Measurements from ENCODE around the gene LALBA.
"Not testable (repeated sequence)": the region's sequence is repeated elsewhere in the genome, so short reads cannot be mapped to it uniquely, and the experiment has no call there.

LALBA gene

GRCh38 chr12:48569946-48570345 is at the start of gene LALBA:
Gene LALBA (minus strand): TSS chr12:48570046. CDS start chr12:48570020, 26 bp downstream.
- DNase-seq, result no peak

DNA sequence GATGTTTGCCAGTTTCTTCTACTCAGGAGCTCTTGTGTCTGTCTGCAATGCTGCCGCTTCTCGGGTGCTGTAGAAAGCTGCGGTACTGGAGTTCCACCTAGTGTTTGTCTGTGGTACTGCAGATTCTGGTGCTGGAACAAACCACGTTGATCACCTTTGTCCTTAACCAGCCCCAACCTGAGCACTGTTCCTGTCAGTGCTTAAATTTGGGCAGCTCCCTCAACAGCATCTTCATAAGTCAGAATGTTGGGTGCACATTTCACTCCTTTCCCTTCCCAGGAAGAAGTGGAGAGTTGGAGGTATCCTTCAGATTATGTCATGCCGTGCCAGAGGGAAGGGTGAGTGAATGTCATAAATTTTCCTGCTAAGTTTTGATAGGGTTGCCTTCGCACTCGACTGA is 48.7 kb upstream of the LALBA start:
- DNase-seq, result peak; percentile 53

DNA sequence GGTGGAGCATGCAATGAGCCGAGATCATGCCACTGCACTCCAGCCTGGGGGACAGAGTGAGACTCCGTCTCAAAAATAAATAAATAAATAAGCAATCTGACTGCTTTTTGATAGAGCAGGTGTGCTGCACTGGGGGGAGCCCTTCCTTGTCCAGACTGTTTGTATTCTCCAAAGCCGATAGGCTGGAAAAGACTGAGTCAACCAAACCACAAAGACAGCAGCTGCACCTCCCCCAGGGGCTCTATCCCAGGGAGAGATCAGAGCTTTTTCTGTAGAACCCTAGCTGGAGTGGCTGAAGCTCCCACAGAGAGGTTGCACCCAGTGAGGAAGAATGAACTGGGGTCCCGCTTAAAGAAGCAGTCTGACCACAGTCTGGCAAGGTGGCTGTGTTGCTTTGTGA is 45.8 kb upstream of the LALBA start:
- no peak for DNase-seq

DNA sequence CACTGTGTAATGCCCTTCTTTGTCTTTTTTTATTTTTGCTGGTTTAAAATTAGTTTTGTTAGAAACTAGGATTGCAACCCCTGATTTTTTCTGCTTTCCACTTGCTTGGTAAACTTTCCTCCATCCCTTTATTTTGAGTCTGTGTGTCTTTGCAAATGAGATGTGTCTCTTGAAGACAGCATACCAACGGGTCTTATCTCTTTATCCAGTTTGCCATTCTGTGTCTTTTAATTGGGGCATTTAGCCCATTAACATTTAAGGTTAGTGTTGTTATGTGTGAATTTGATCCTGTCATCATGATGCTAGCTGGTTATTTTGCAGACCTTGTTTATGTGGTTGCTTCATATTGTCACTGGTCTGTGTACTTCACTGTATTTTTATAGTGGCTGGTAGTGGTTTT is 43.5 kb upstream of the LALBA start:
- no peak for DNase-seq

DNA sequence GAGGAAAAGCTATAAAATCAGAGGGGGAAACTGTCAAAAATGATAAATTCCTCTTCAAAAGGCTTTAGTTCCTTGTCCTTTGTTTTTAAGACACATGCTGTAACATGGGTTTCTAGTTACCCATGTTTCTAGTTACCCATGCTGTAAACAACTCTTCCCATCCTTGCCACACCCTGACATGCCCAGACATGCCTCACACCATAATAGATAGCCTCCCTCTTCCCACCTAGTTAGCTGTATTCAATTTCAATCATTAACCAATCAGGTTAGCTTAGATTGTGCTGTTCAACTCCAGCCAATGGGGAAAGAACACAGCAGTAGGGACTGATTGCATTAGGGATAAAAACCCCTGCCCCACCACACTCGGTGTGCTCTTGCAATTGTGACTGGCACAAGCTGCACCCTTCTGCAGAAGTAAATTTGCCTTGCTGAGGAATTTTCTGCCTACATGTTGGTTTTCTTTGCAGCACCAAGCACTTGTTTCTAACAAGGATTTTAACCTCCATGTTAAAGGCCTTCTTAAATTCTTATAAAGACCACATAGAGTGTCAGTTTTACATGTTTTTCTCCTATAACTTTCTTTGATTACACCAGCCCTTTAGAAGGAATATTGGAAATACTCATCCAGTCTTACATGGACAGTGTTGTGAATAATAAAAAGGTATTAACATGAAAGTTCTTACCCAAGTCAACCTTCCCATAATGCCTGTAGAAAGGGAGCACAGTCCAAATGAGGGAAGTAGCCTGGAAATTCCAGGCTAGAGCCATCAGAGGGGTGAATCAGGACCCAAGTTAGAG is 32.5 kb upstream of the LALBA start:
- no peak for DNase-seq

GRCh38 chr12:48601013-48601756 is 31.3 kb upstream of the LALBA start:
- no peak for DNase-seq

DNA sequence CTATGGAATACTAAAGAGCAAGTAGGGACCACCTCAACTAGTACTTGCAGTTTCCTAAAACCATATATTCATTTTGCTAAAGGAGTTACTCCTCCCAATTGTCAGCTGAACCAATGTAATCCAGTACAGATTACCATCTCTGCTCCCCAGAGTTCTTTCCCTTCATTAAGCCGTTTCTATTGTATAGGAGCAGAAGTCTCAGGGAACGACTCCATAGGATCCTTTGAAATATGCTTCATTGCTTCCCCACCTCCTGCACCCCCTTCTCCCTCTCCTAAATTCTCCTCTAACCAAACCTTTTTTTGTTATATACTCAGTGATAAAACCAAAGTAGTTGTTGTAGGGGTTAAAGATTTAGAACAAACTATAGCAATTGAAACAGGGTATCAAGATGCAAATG is 30.7 kb upstream of the LALBA start:
- no peak for DNase-seq

DNA sequence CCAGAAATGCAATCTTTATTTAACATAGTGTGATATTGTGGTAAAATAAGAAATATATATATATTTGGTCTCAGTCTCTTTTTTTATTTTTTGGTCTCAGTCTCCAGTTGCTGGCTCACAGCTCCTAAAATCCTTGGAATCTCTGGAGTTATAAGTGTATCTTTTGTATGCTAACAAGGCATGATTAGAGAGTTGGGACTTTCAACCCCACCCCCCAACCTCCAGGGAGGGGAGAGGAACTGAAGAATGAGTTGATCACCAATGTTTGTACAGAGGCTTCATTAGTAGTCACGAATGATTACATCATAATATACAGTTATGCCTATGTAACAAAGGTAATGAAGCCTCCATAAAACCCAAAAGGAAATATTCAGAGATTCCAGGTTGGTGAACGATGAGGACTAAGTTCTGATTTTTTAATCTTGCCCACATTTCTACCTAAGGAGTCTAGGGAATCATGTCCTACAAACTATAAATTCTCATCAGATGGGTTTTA is 22.8 kb upstream of the LALBA start:
- DNase-seq, result no peak

- DNase-seq, result no peak
Observed at GRCh38 chr12:48586361-48586760, 16.5 kb upstream of the LALBA start.

- no peak for DNase-seq
Observed at GRCh38 chr12:48583728-48584127, 13.9 kb upstream of the LALBA start.

DNA sequence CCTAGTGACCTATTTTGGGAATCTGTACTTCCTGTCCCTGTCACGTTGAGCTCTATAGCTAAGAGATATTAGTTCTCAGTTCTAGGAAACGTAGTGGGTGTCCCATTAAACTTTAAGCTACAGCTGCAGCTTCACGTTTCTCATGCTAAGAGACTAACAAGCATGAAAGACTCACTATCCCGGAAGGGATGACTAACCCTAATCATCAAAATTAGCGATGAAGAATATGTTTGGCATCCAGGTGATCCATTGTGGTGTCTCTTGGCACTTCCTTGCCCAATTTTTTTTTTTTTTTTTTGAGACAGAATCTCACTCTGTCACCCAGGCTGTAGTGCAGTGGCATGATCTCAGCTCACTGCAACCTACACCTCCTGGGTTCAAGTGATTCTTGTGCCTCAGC is 11.0 kb upstream of the LALBA start:
- DNase-seq, result no peak

- no peak for DNase-seq
Observed at GRCh38 chr12:48572326-48572725, 2.5 kb upstream of the LALBA start.

DNA sequence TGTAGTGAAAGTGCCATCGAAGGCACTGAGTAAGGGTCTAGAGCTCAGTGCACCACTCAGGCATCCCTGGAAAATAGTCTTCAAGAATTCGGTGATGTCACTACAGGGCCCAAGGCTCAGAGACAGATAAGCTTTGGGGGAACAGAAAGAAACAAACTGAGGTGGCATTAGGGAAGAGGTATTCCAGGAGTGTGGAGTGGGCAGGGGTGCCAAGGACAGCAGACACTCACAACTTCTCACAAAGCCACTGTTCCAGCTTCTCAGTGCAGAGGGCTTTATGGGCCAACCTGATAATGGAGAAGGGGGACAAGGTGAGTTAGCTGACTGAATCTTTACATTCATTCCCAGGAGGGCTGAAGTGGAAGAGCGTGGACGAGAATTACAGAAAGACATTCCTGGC is 2.1 kb downstream of the LALBA start:
- no peak for DNase-seq

DNA sequence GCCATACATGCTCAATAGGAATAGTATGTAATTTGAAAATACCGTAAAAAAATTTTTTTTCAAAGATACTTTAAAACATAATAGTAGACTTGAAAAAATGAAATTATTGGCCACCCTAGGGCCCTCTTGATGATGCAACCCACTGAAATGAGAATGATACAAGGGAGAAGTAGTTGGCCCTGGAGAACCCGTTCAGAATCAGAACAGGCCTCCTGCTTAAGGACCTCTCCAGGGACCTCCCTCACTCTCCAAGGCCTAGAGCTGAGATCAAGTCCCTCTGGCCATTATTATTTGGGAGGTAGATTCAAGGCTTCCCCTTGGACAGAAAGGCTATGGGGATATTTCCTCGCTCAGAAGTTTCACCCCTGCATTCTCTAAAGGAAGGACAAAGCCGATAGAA is 11.9 kb downstream of the LALBA start:
- DNase-seq, result no peak

DNA sequence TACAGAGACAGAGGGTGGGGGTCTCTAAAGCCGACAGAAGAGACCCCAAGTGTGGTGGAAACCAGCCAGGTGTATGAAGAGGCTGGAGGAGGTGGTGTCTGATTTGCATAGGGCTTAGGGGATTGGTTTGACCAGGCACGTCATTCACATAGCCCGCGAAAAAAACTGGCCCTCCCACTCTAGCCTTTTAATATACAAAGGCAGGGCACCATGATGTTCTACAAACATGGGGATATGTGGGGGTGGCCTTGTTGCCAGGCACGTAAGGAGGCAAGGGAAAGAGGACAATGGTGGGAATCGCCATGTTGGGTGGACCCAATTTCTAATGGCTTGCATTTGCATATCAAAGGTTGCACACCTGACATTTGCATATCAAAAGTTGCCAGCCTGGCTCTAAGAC is 13.2 kb downstream of the LALBA start:
- no peak for DNase-seq

DNA sequence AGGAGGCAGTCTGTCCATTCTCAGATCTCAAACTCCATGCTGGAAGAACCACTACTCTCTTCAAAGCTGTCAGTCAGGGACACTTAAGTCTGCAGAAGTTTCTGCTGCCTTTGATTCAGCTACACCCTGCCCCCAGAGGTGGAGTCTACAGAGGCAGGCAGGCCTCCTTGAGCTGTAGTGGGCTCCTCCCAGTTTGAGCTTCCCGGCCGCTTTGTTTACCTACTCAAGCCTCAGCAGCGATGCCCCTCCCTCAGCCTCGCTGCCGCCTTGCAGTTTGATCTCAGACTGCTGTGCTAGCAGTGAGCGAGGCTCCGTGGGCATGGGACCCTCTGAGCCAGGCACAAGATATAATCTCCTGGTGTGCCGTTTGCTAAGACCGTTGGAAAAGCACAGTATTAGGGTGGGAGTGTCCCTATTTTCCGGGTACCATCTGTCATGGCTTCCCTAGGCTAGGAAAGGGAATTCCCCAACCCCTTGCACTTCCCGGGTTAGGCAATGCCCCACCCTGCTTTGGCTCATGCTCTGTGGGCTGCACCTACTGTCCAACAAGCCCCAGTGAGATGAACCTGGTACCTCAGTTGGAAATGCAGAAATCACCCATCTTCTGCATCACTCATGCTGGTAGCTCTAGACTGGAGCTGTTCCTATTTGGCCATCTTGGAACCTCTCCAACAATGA is 16.0 kb downstream of the LALBA start:
- peak; percentile 21 for DNase-seq

DNA sequence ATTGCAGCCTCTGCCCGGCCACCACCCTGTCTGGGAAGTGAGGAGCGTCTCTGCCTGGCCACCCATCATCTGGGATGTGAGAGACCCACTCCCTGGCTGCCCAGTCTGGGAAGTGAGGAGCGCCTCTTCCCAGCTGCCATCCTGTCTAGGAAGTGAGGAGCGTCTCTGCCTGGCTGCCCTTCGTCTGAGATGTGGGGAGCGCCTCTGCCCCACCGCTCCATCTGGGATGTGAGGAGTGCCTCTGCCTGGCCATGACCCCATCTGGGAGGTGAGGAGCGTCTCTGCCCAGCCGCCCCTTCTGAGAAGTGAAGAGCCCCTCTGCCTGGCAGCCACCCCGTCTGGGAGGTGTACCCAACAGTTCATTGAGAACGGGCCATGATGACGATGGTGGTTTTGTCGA is 18.2 kb downstream of the LALBA start:
- DNase-seq, result not testable (repeated sequence)

DNA sequence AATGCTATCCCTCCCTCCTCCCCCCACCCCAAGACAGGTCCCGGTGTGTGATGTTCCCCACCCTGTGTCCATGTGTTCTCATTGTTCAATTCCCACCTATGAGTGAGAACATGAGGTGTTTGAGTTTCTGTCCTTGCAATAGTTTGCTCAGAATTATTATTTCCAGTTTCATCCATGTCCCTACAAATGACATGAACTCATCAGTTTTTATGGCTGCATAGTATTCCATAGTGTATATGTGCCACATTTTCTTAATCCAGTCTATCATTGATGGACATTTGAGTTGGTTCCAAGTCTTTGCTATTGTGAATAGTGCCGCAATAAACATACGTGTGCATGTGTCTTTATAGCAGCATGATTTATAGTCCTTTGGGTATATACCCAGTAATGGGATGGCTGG is 22.8 kb downstream of the LALBA start:
- not testable (repeated sequence) for DNase-seq

DNA sequence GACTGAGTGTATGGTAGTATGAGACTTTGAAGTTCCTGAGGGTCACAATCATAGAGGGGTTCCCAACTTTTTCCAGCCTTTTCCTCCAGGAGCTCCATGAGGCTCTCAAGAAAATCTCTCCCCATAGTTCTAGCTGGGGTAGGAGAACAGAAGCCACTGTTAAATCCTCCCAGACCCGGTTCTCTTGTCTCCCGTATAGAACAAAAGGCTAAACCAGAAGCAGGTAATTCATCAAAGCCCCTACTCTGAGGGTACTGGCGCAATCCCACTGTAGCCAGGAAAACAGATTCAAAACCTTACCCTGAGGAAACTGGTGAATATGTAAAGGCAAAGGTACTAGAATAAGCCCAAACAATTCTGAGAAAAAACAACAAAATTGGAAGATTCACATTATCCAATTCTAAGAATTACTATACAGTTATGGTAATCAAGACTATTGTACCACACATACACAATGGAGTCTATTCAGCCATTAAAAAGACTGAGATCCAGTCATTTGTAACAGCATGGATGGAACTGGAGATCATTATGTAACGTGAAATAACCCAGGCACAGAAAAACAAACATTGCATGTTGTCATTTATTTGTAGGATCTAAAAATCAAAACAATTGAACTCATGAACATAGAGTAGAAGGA is 23.9 kb downstream of the LALBA start:
- DNase-seq, result no peak

DNA sequence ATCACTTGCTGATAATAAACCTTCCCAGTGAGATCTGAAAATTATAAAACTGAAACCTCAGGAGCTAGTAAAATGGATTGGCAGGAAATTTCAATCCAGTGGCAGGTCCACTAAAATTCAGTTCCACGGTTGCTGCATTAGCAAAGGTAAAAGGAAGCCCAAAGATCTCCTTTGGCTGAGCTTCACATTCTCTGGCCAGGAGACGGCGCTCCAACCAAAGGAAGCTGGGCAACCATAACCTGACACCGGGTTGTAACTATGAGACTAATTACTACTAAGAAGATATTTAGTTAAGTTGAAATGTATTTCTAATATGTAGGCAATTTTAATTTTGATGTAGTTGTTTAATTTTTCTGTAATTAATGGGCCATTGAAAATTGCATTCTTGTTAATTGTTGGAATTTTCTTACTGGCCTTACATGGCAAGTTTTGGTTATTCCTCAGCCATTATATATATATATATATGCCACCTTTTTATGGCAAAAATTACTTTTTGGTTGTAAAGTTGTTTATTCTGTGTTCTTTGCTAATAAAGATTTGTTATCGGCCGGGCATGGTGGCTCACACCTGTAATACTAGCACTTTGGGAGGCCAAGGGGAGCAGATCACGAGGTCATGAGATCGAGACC is 27.4 kb downstream of the LALBA start:
- peak; percentile 31 for DNase-seq

GRCh38 chr12:48536602-48537001 is 33.2 kb downstream of the LALBA start:
- no peak for DNase-seq

DNA sequence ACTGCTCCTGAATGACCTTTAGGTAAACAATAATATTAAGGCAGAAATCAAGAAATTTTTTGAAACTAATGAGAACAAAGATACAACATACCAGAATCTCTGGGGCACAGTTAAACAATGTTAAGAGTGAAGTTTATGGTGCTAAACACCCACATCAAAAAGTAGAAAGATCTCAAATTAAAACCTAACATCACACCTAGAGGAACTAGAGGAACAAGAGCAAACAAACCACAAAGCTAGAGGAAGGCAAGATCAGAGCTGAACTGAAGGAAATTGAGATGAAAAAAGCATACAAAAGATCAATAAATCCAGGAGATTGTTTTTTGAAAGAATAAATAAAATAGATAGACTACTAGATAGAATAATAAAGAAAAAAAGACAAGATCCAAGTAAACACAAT is 37.2 kb downstream of the LALBA start:
- DNase-seq, result no peak
